ENCODE measurements around the gene FAM43A.

Gene FAM43A

GRCh38 chr3:194671511-194671899 is 14.2 kb upstream of the FAM43A start:
- peak; percentile 70 for TF ChIP-seq CTCF (IDR thresholded peaks at IDR 0.05)

DNA sequence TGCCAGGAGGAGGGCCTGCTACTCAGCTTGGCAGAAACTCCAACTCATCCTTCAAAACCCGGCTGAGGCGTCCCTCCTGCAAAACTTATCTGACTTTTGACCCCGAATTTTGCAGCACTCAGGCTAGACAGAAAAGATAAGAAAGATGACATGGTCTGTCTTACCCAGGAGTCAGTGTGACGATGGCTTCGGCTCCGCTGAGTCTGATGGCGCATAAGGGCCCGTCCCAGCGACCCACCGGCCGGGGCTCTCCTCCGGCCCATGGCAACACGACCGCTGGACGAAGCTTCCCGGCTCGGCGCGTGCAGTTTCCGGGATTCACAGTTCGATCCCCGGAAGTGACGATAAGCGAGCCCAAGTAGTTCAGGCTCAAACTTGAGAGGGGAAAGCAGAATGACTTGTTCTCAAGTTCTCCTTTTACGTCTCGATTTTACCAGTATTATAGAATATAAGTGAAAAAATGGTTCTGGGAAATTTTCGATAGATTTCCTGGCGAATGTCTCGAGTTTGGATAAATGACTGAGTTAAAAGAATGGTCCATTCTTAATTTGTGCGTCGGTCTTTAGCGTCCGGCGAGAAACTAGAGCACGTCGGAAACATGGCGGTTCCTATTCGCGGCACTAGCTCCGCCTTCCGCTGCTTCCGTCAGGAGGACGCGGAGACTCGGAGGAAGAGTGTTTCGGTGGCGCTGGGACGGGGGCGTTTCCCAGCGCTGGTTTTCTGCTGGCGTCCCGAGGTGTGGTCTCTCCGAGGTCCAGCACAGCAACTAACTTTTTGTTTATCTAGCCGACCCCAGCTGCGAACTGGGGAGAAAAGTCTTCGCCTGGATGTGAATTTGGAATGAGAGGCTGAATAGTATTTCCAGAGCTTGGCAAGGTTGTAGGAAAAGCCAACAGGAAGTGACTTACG is 13.5 kb upstream of the FAM43A start, which contains the start of gene LSG1:
LSG1 (minus strand) TSS at position 292 of the 909 bp plus-strand sequence; CDS start at position 263, 29 bp downstream.
- no peak for TF ChIP-seq CTCF (IDR thresholded peaks at IDR 0.05)

GRCh38 chr3:194672876-194673275 is 12.8 kb upstream of the FAM43A start:
- no peak for TF ChIP-seq CTCF (IDR thresholded peaks at IDR 0.05)

DNA sequence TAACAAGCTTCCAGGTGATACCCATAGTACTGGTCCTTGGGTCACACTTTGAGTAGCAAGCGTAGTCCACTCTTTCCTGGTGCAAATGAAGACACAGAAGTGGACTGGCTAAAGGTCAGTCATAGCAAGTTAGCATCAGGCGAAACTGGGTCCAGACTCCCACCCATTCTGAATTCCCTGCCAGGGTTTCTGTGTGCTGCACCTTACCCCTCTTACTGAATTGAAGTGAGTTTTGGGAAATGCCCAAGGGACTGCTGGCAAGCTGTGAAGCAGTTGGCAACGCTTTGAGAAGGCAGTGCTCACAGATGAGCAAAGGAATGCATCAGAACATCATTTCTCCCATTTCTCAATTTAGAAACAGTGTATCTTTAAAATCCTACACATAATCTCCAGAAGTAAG is 11.9 kb upstream of the FAM43A start:
- no peak for TF ChIP-seq CTCF (IDR thresholded peaks at IDR 0.05)

GRCh38 chr3:194675081-194675640 is 10.5 kb upstream of the FAM43A start:
- no peak for TF ChIP-seq CTCF (IDR thresholded peaks at IDR 0.05)

GRCh38 chr3:194675680-194676079 is 10.0 kb upstream of the FAM43A start:
- TF ChIP-seq CTCF (IDR thresholded peaks at IDR 0.05), result no peak

DNA sequence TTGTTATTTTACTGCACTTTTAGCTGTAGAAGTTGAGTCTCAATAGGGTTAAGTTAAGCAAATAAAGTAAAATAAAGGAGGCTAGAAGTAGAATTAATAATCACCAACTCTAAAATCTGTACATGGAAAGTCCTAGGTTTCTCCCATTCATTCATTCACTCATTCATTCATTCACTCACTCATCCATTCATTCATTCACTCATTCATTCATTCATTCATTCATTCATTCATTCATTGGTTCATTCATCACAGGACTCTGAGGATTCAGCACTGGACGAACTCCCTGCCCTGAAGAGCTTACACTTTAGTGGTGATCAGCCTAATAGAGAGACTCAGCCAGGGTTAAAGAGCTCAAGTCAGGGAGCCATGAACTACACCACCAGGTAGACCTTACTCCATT is 9.2 kb upstream of the FAM43A start:
- TF ChIP-seq CTCF (IDR thresholded peaks at IDR 0.05), result no peak

Data from LNCAP (cell line).